HG02938 (cell line): ENCODE data around the gene STRA6.

ENCODE experiments used
- ATAC-seq: cut with Tn5 transposase; IDR thresholded peaks from one replicate; pipeline ENCODE4 v1.9.1; 2021; ENCODE audit warnings: mild to moderate bottlenecking, moderate library complexity; ENCODE audit not compliant: unreplicated experiment

Gene STRA6

GRCh38 chr15:74202452-74203401, at the start of gene STRA6:
Gene STRA6 (minus strand): TSS chr15:74202787. CDS start chr15:74202267, 520 bp downstream.
- ATAC-seq: no peak

- ATAC-seq: no peak
Observed at GRCh38 chr15:74252291-74252690, 49.7 kb upstream of the STRA6 start.

- no peak for ATAC-seq
Observed at GRCh38 chr15:74251131-74251811, 48.7 kb upstream of the STRA6 start.

GRCh38 chr15:74250266-74250665, 47.7 kb upstream of the STRA6 start:
- ATAC-seq: no peak

- no peak for ATAC-seq
Observed at GRCh38 chr15:74245342-74245931, 42.9 kb upstream of the STRA6 start.

- no peak for ATAC-seq
Observed at GRCh38 chr15:74244822-74245341, 42.3 kb upstream of the STRA6 start.

GRCh38 chr15:74243431-74243830, 40.8 kb upstream of the STRA6 start:
- ATAC-seq: no peak

GRCh38 chr15:74242441-74243185, 40.0 kb upstream of the STRA6 start:
- ATAC-seq: no peak

- no peak for ATAC-seq
Observed at GRCh38 chr15:74240897-74241614, 38.5 kb upstream of the STRA6 start.

GRCh38 chr15:74240002-74240568, 37.5 kb upstream of the STRA6 start:
- no peak for ATAC-seq

GRCh38 chr15:74239051-74239705, 36.6 kb upstream of the STRA6 start:
- ATAC-seq: no peak

GRCh38 chr15:74235962-74236361, 33.4 kb upstream of the STRA6 start, which contains the start of gene CCDC33:
Gene CCDC33 (plus strand): TSS chr15:74236326. CDS start chr15:74236720, 394 bp downstream.
- ATAC-seq: no peak

GRCh38 chr15:74234598-74234875, 31.9 kb upstream of the STRA6 start:
- no peak for ATAC-seq

- ATAC-seq: no peak
Observed at GRCh38 chr15:74233851-74234597, 31.4 kb upstream of the STRA6 start.

- no peak for ATAC-seq
Observed at GRCh38 chr15:74233373-74233772, 30.8 kb upstream of the STRA6 start.

- no peak for ATAC-seq
Observed at GRCh38 chr15:74231475-74231874, 28.9 kb upstream of the STRA6 start.

GRCh38 chr15:74229686-74230085, 27.1 kb upstream of the STRA6 start:
- ATAC-seq: no peak

GRCh38 chr15:74228723-74229081, 26.1 kb upstream of the STRA6 start:
- no peak for ATAC-seq
